GM12878 (cell line): Measurements from ENCODE around the gene IRF4. TPM values are rescaled to one million over a fixed set of nuclear protein-coding genes. Genes with fewer than 3 reads are reported as not detected.

ENCODE experiments used
- ASH2L ChIP-seq: fragments of 300-600, 200-600 bp; sonication (generic); IDR thresholded peaks from 2 replicates; pipeline ENCODE4 v1.6.1; 2017; ENCODE audit warnings: low read depth, mild to moderate bottlenecking, borderline replicate concordance
- CHD1 ChIP-seq: IDR thresholded peaks from 2 replicates; pipeline ENCODE4 v1.6.1; 2012; ENCODE audit warnings: low read depth, low read length, improper control_type of control experiment
- EZH2 ChIP-seq: IDR thresholded peaks from 2 replicates; pipeline ENCODE4 v1.6.1; 2012; ENCODE audit warnings: low read depth, mild to moderate bottlenecking, control low read depth, inconsistent platforms, low read length, borderline replicate concordance; ENCODE audit not compliant: control insufficient read depth
- FOXK2 ChIP-seq: fragments of 450-650 bp; IDR thresholded peaks from 2 replicates; pipeline ENCODE4 v1.6.1; 2017; ENCODE audit warnings: mild to moderate bottlenecking, moderate library complexity
- FOXM1 ChIP-seq: IDR thresholded peaks from 2 replicates; pipeline ENCODE4 v1.6.1; 2012; ENCODE audit warnings: low read depth, mild to moderate bottlenecking, inconsistent platforms, low read length, moderate library complexity
- GATAD2B ChIP-seq: fragments of 450-650 bp; conservative IDR thresholded peaks from 2 replicates; pipeline ENCODE4 v1.6.1; 2017; ENCODE audit warnings: low read depth, mild to moderate bottlenecking, moderate library complexity
- HDGF ChIP-seq: fragments of 450-650 bp; IDR thresholded peaks from 2 replicates; pipeline ENCODE4 v1.6.1; 2016; ENCODE audit warnings: antibody characterized with exemption
- JUND ChIP-seq: IDR thresholded peaks from 2 replicates; pipeline ENCODE4 v1.6.1; 2012; ENCODE audit warnings: low read depth, mild to moderate bottlenecking, low read length, improper control_type of control experiment, moderate library complexity
- NFYA ChIP-seq: IDR thresholded peaks from 2 replicates; pipeline ENCODE4 v1.6.1; 2011; ENCODE audit warnings: low read depth, mild to moderate bottlenecking, low read length, improper control_type of control experiment, borderline replicate concordance
- NRF1 ChIP-seq: conservative IDR thresholded peaks from 2 replicates; pipeline ENCODE4 v1.6.1; 2011; ENCODE audit warnings: mild to moderate bottlenecking, low read depth, low read length, improper control_type of control experiment
- ZNF217 ChIP-seq: fragments of 450-650 bp; IDR thresholded peaks from 2 replicates; pipeline ENCODE4 v1.6.1; 2017; ENCODE audit warnings: antibody characterized with exemption, mild to moderate bottlenecking
- polyA plus RNA-seq, 11 experiments: library from polyadenylated mRNA; depleted of rRNA in 4 of 11; unstranded in 6 of 11; stranded (reverse) in 5 of 11; fragments of >200 nt; fragmentation: Nextera tagmentation in 4 of 11; fragmentation: Illumina TruSeq in 1 of 11; extraction: Ambion mirVana in 4 of 11; extraction: Trizol in 1 of 11; gene quantifications; 1 replicate in 1 of 11; 2 replicates in 10 of 11; pipeline versions ENCODE4 v1.2.1 to v1.2.3, GENCODE V29; 2011 to 2016; ENCODE audit warnings: inconsistent platforms in 2 of 11, missing spikeins in 2 of 11, low read depth in 1 of 11
- total RNA-seq, 4 experiments: library from RNA; depleted of rRNA in 3 of 4; stranded (reverse); fragments of >200 nt in 3 of 4; fragmentation: Illumina TruSeq in 1 of 4; extraction: Trizol in 1 of 4; gene quantifications; 2 replicates each; pipeline versions ENCODE4 v1.2.1 to v1.2.3, GENCODE V29; 2013 to 2021
- TF ChIP-seq, protein P1 (sequence below): fragments of 450-650 bp; IDR thresholded peaks from 2 replicates; pipeline ENCODE4 v1.6.1; 2017; ENCODE audit warnings: mild to moderate bottlenecking, low read depth, inconsistent platforms; ENCODE audit not compliant: poor library complexity, severe bottlenecking
- TF ChIP-seq, protein P2 (sequence below): fragments of 450-650 bp; IDR thresholded peaks from 2 replicates; pipeline ENCODE4 v1.6.1; 2016; ENCODE audit warnings: mild to moderate bottlenecking
- TF ChIP-seq, protein P3 (sequence below): fragments of 150-350 bp; IDR thresholded peaks from 2 replicates; pipeline ENCODE4 v1.6.1; 2014; ENCODE audit warnings: mild to moderate bottlenecking, low read depth, low read length
- TF ChIP-seq, protein P4 (sequence below): fragments of 450-650 bp; IDR thresholded peaks from 2 replicates; pipeline ENCODE4 v1.6.1; 2017; ENCODE audit warnings: mild to moderate bottlenecking
- TF ChIP-seq, protein P5 (sequence below): fragments of 450-650 bp; IDR thresholded peaks from 2 replicates; pipeline ENCODE4 v1.6.1; 2017; ENCODE audit warnings: mild to moderate bottlenecking, moderate library complexity

Gene IRF4
- total and polyA plus RNA-seq, 10 of the 15 experiments (the other 5 are each of a cell fraction or from before 2014, with no cell fraction given), result 50.0 to 495 (median 257) TPM

DNA sequence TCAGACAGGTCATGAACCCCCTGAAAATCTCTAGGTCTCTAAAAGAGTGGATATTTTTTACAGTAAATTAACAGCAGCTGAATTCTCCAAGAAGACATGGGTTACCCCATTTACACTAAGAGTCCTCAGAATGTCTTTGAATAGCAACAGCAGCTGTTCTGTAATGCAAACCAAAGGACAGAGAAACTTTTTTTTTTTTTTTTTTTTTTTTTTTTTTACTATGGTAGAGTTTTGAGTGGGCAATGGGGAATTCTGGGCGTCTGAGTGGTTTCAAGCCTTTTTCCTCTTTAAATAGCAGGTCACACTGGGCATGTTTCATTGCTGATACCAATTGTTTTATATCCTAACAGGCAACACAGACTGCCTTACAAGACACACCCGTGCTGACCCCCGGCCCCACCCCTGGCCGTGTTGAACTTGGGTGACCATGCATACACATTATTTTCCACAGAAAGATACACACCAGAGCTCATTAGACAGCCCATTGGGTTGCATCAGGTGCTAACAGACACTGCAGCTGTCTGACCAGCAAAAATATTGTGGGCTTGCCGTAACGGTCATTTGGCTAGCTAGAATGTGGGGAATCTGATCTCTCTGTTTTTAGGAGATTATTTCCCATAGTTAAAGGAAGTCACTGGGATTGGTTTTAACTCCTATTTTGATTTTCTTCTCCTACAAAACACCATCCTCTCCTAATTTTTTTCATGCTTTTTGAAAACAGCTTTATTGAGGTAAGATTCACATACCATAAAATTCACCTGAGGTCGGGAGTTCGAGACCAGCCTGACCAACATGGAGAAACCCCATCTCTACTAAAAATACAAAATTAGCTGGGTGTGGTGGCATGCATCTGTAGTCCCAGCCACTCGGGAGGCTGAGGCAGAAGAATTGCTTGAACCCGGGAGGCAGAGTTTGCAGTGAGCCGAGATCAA lies 26.7 kb upstream of the IRF4 start (continued):
- TF ChIP-seq NRF1 (no peak), ZNF217 (peak; percentile 88), NFYA (no peak), FOXK2 (no peak), HDGF (no peak), JUND (no peak; the same call in 1 of the 2 replicates), GATAD2B (peak; percentile 57), EZH2 (no peak), CHD1 (no peak), FOXM1 (no peak), ASH2L (no peak)
- TF ChIP-seq, protein P1, sequence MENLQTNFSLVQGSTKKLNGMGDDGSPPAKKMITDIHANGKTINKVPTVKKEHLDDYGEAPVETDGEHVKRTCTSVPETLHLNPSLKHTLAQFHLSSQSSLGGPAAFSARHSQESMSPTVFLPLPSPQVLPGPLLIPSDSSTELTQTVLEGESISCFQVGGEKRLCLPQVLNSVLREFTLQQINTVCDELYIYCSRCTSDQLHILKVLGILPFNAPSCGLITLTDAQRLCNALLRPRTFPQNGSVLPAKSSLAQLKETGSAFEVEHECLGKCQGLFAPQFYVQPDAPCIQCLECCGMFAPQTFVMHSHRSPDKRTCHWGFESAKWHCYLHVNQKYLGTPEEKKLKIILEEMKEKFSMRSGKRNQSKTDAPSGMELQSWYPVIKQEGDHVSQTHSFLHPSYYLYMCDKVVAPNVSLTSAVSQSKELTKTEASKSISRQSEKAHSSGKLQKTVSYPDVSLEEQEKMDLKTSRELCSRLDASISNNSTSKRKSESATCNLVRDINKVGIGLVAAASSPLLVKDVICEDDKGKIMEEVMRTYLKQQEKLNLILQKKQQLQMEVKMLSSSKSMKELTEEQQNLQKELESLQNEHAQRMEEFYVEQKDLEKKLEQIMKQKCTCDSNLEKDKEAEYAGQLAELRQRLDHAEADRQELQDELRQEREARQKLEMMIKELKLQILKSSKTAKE, result peak; percentile 66
- TF ChIP-seq, protein P2, sequence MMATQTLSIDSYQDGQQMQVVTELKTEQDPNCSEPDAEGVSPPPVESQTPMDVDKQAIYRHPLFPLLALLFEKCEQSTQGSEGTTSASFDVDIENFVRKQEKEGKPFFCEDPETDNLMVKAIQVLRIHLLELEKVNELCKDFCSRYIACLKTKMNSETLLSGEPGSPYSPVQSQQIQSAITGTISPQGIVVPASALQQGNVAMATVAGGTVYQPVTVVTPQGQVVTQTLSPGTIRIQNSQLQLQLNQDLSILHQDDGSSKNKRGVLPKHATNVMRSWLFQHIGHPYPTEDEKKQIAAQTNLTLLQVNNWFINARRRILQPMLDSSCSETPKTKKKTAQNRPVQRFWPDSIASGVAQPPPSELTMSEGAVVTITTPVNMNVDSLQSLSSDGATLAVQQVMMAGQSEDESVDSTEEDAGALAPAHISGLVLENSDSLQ, result no peak
- TF ChIP-seq, protein P3, sequence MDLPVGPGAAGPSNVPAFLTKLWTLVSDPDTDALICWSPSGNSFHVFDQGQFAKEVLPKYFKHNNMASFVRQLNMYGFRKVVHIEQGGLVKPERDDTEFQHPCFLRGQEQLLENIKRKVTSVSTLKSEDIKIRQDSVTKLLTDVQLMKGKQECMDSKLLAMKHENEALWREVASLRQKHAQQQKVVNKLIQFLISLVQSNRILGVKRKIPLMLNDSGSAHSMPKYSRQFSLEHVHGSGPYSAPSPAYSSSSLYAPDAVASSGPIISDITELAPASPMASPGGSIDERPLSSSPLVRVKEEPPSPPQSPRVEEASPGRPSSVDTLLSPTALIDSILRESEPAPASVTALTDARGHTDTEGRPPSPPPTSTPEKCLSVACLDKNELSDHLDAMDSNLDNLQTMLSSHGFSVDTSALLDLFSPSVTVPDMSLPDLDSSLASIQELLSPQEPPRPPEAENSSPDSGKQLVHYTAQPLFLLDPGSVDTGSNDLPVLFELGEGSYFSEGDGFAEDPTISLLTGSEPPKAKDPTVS, result no peak; the same call in 1 of the 2 replicates
- TF ChIP-seq, protein P4, sequence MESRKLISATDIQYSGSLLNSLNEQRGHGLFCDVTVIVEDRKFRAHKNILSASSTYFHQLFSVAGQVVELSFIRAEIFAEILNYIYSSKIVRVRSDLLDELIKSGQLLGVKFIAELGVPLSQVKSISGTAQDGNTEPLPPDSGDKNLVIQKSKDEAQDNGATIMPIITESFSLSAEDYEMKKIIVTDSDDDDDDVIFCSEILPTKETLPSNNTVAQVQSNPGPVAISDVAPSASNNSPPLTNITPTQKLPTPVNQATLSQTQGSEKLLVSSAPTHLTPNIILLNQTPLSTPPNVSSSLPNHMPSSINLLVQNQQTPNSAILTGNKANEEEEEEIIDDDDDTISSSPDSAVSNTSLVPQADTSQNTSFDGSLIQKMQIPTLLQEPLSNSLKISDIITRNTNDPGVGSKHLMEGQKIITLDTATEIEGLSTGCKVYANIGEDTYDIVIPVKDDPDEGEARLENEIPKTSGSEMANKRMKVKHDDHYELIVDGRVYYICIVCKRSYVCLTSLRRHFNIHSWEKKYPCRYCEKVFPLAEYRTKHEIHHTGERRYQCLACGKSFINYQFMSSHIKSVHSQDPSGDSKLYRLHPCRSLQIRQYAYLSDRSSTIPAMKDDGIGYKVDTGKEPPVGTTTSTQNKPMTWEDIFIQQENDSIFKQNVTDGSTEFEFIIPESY, result no peak
- TF ChIP-seq, protein P5, sequence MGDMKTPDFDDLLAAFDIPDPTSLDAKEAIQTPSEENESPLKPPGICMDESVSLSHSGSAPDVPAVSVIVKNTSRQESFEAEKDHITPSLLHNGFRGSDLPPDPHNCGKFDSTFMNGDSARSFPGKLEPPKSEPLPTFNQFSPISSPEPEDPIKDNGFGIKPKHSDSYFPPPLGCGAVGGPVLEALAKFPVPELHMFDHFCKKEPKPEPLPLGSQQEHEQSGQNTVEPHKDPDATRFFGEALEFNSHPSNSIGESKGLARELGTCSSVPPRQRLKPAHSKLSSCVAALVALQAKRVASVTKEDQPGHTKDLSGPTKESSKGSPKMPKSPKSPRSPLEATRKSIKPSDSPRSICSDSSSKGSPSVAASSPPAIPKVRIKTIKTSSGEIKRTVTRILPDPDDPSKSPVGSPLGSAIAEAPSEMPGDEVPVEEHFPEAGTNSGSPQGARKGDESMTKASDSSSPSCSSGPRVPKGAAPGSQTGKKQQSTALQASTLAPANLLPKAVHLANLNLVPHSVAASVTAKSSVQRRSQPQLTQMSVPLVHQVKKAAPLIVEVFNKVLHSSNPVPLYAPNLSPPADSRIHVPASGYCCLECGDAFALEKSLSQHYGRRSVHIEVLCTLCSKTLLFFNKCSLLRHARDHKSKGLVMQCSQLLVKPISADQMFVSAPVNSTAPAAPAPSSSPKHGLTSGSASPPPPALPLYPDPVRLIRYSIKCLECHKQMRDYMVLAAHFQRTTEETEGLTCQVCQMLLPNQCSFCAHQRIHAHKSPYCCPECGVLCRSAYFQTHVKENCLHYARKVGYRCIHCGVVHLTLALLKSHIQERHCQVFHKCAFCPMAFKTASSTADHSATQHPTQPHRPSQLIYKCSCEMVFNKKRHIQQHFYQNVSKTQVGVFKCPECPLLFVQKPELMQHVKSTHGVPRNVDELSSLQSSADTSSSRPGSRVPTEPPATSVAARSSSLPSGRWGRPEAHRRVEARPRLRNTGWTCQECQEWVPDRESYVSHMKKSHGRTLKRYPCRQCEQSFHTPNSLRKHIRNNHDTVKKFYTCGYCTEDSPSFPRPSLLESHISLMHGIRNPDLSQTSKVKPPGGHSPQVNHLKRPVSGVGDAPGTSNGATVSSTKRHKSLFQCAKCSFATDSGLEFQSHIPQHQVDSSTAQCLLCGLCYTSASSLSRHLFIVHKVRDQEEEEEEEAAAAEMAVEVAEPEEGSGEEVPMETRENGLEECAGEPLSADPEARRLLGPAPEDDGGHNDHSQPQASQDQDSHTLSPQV, result peak; percentile 73; the same call in 1 of the 2 replicates
